HCT116 (cell line): ENCODE results near the gene FERMT3. TPM values are rescaled to one million over a fixed set of nuclear protein-coding genes. Genes with fewer than 3 reads are reported as not detected.

Experiments
- ATAC-seq: fragments of 200-7000 bp; cut with Tn5 transposase; 2 replicates; pipeline ENCODE4 v1.9.1; 2020; ENCODE audit warnings: mild to moderate bottlenecking, moderate library complexity
- BruUV-seq: library from RNA; stranded (reverse); fragments of 400-500 nt; replicated peaks from 2 replicates; lab custom pipeline; 2021; lab: Mats Ljungman, UMichigan
- CTCF ChIA-PET: fragments of 300-600 bp; sonication (Branson Sonifier 250); formaldehyde crosslinking; loops from one replicate; lab custom pipeline; 2021; ENCODE audit warnings: antibody characterized with exemption; lab: Charles Lee
- POLR2A ChIA-PET: fragments of 300-600, 350-600 bp; sonication (Branson Sonifier 250); formaldehyde crosslinking; loops from one replicate; lab custom pipeline; 2021; ENCODE audit warnings: antibody characterized with exemption; lab: Charles Lee
- RAD21 ChIA-PET, 2 experiments: fragments of 300-600 bp; sonication (Branson Sonifier 250); formaldehyde crosslinking; loops; one replicate each; lab custom pipeline; 2023; ENCODE audit warnings: low total read pairs in 2 of 2; ENCODE audit not compliant: uncharacterized antibody in 2 of 2, unreplicated experiment in 2 of 2, low non-redundant PET in 1 of 2; lab: Charles Lee
- DNase-seq: peaks from one replicate; pipeline ENCODE4 v3.0.0-alpha.2; 2010; ENCODE audit warnings: low read depth, low spot score
- H2AFZ ChIP-seq: fragments of 200-600 bp; shearing (Covaris generic), sonication (generic); 2 replicates; pipeline ENCODE4 v1.6.1; 2017; ENCODE audit warnings: low read depth, mixed run types, mixed read lengths, antibody characterized with exemption, low read length; ENCODE audit not compliant: poor library complexity, severe bottlenecking
- H3K27ac ChIP-seq: 2 replicates; pipeline ENCODE4 v1.5.1; 2012; ENCODE audit warnings: low read depth, low read length
- H3K27me3 ChIP-seq: fragments of 200-600 bp; sonication (generic); 2 replicates; pipeline ENCODE4 v1.6.1; 2016; ENCODE audit warnings: mixed run types, low read length, mixed read lengths; ENCODE audit not compliant: insufficient read depth
- H3K36me3 ChIP-seq, 2 experiments: fragments of 200-500 bp in 1 of 2; fragments of 200-600 bp in 1 of 2; sonication (Bioruptor generic) in 1 of 2; sonication (generic) in 1 of 2; 2 replicates each; pipeline versions ENCODE4 v1.5.1 to v1.6.1; 2014 to 2016; ENCODE audit warnings: low read length in 2 of 2, inconsistent platforms in 1 of 2, mixed read lengths in 1 of 2, mixed run types in 1 of 2; ENCODE audit not compliant: insufficient read depth in 2 of 2, control insufficient read depth in 1 of 2
- H3K4me1 ChIP-seq, 2 experiments: fragments of 200-600 bp in 1 of 2; sonication (generic) in 1 of 2; 2 replicates each; pipeline versions ENCODE4 v1.5.1 to v1.6.1; 2012 to 2017; ENCODE audit warnings: low read length in 2 of 2, inconsistent platforms in 1 of 2, mild to moderate bottlenecking in 1 of 2, mixed read lengths in 1 of 2, mixed run types in 1 of 2, moderate library complexity in 1 of 2; ENCODE audit not compliant: insufficient read depth in 2 of 2, control insufficient read depth in 1 of 2
- H3K4me2 ChIP-seq: fragments of 200-600 bp; sonication (generic); 2 replicates; pipeline ENCODE4 v1.6.1; 2017; ENCODE audit warnings: mixed run types, low read length, mixed read lengths
- H3K4me3 ChIP-seq, 2 experiments: fragments of 200-600 bp in 1 of 2; sonication (generic) in 1 of 2; replicated peaks in 1 of 2; 2 replicates each; pipeline ENCODE4 v1.5.1; 2011 to 2016; ENCODE audit warnings: low read length in 2 of 2, control low read depth in 1 of 2, low read depth in 1 of 2, mild to moderate bottlenecking in 1 of 2, mixed read lengths in 1 of 2, mixed run types in 1 of 2
- H3K79me2 ChIP-seq: fragments of 200-600 bp; sonication (generic); 2 replicates; pipeline ENCODE4 v1.6.1; 2017; ENCODE audit warnings: mild to moderate bottlenecking, mixed run types, low read length, moderate library complexity, mixed read lengths; ENCODE audit not compliant: insufficient read depth
- H3K9ac ChIP-seq: fragments of 200-600 bp; sonication (generic); 2 replicates; pipeline ENCODE4 v1.6.1; 2016; ENCODE audit warnings: low read length, mixed read lengths
- H3K9me2 ChIP-seq: fragments of 200-600 bp; sonication (generic), shearing (Covaris generic); 2 replicates; pipeline ENCODE4 v1.6.1; 2017; ENCODE audit warnings: mixed run types, mild to moderate bottlenecking, moderate library complexity; ENCODE audit not compliant: insufficient read depth
- H3K9me3 ChIP-seq, 2 experiments: fragments of 200-500 bp in 1 of 2; fragments of 200-600 bp in 1 of 2; sonication (Bioruptor generic) in 1 of 2; sonication (generic) in 1 of 2; 2 replicates each; pipeline ENCODE4 v1.6.1; 2014 to 2017; ENCODE audit warnings: low read length in 2 of 2, mixed read lengths in 2 of 2, inconsistent platforms in 1 of 2, low read depth in 1 of 2, mild to moderate bottlenecking in 1 of 2, mixed run types in 1 of 2, moderate library complexity in 1 of 2; ENCODE audit not compliant: control insufficient read depth in 1 of 2, insufficient read depth in 1 of 2
- H4K20me1 ChIP-seq: fragments of 200-600 bp; sonication (generic), shearing (Covaris generic); 2 replicates; pipeline ENCODE4 v1.6.1; 2017; ENCODE audit warnings: mixed run types, mild to moderate bottlenecking, moderate library complexity; ENCODE audit not compliant: insufficient read depth
- ATF3 ChIP-seq: IDR thresholded peaks from 2 replicates; pipeline ENCODE4 v1.6.1; 2012
- CBX3 ChIP-seq: IDR thresholded peaks from 2 replicates; pipeline ENCODE4 v1.6.1; 2012; ENCODE audit warnings: low read depth
- CEBPB ChIP-seq: IDR thresholded peaks from 2 replicates; pipeline ENCODE4 v1.6.1; 2012; ENCODE audit warnings: low read depth
- EGR1 ChIP-seq: IDR thresholded peaks from 2 replicates; pipeline ENCODE4 v1.6.1; 2012; ENCODE audit warnings: low read depth
- ELF1 ChIP-seq: IDR thresholded peaks from 2 replicates; pipeline ENCODE4 v1.6.1; 2012; ENCODE audit warnings: low read depth, borderline replicate concordance
- EZH2phosphoT487 ChIP-seq: fragments of 200-600 bp; IDR thresholded peaks from 2 replicates; pipeline ENCODE4 v1.6.1; 2018; ENCODE audit warnings: antibody characterized with exemption, borderline replicate concordance
- JUND ChIP-seq: IDR thresholded peaks from 2 replicates; pipeline ENCODE4 v1.6.1; 2012
- MAX ChIP-seq: IDR thresholded peaks from 2 replicates; pipeline ENCODE4 v1.6.1; 2012
- POLR2A ChIP-seq: IDR thresholded peaks from 2 replicates; pipeline ENCODE4 v1.7.0; 2011; ENCODE audit warnings: borderline replicate concordance; ENCODE audit not compliant: insufficient read depth, insufficient read length; ENCODE audit errors: extremely low read depth
- RAD21 ChIP-seq: IDR thresholded peaks from 2 replicates; pipeline ENCODE4 v1.6.1; 2012; ENCODE audit warnings: low read depth, mild to moderate bottlenecking
- SIN3A ChIP-seq: IDR thresholded peaks from 2 replicates; pipeline ENCODE4 v1.6.1; 2012; ENCODE audit warnings: low read depth
- SP1 ChIP-seq: IDR thresholded peaks from 2 replicates; pipeline ENCODE4 v1.6.1; 2012; ENCODE audit warnings: low read depth
- SRF ChIP-seq: IDR thresholded peaks from 2 replicates; pipeline ENCODE4 v1.6.1; 2012; ENCODE audit warnings: low read depth
- TCF7L2 ChIP-seq: IDR thresholded peaks from 2 replicates; pipeline ENCODE4 v1.7.0; 2011; ENCODE audit warnings: borderline replicate concordance, inconsistent platforms; ENCODE audit not compliant: insufficient read depth, insufficient read length; ENCODE audit errors: extremely low read depth
- YY1 ChIP-seq: IDR thresholded peaks from 2 replicates; pipeline ENCODE4 v1.6.1; 2011; ENCODE audit warnings: low read length, low read depth, moderate library complexity, mild to moderate bottlenecking; ENCODE audit not compliant: insufficient replicate concordance; ENCODE audit errors: extremely low read depth
- ZFX ChIP-seq: fragments of 450-650 bp; IDR thresholded peaks from 2 replicates; pipeline ENCODE4 v1.6.1; 2017
- ZNF274 ChIP-seq: fragments of 200-500 bp; sonication (Bioruptor generic); IDR thresholded peaks from 2 replicates; pipeline ENCODE4 v1.6.1; 2014; ENCODE audit warnings: mild to moderate bottlenecking, low read depth, low read length, inconsistent platforms
- intact Hi-C: fragments of 100-400 bp; cut with micrococcal nuclease; formaldehyde crosslinking; loops from 2 replicates; pipeline ENCODE4 v1.10.0; 2022
- total RNA-seq: library from RNA; stranded (reverse); gene quantifications from one replicate; pipeline ENCODE4 v1.2.1, GENCODE V29; 2021; ENCODE audit not compliant: unreplicated experiment
- TF ChIP-seq, protein P1 (sequence below): IDR thresholded peaks from 2 replicates; pipeline ENCODE4 v1.6.1; 2012; ENCODE audit warnings: low read depth
- TF ChIP-seq, protein P2 (sequence below): IDR thresholded peaks from 2 replicates; pipeline ENCODE4 v1.6.1; 2011; ENCODE audit warnings: mild to moderate bottlenecking, low read length, moderate library complexity; ENCODE audit not compliant: insufficient replicate concordance; ENCODE audit errors: extremely low read depth
- TF ChIP-seq, protein P3 (sequence below), 3 experiments: fragments of 200-600 bp in 1 of 3; sonication (generic) in 1 of 3; IDR thresholded peaks in 2 of 3; conservative IDR thresholded peaks in 1 of 3; 2 replicates each; pipeline ENCODE4 v1.5.1; 2012 to 2017; ENCODE audit warnings: low read depth in 2 of 3, low read length in 2 of 3, antibody characterized with exemption in 1 of 3, borderline replicate concordance in 1 of 3, control low read depth in 1 of 3, mild to moderate bottlenecking in 1 of 3, mixed read lengths in 1 of 3, mixed run types in 1 of 3, moderate library complexity in 1 of 3; ENCODE audit not compliant: insufficient read depth in 1 of 3

The FERMT3 gene
- total RNA-seq, 1 experiment from 2014 or later, result 4.3 TPM

- no peak overlapping the region for H3K4me3 ChIP-seq
- H2AFZ ChIP-seq, result no peak overlapping the region
- ATAC-seq (no peak), DNase-seq (no peak)
- TF ChIP-seq SIN3A (no peak), ELF1 (no peak), CBX3 (no peak), SRF (no peak), CEBPB (no peak), SP1 (no peak), ATF3 (no peak), EZH2phosphoT487 (no peak), TCF7L2 (no peak), EGR1 (no peak), ZNF274 (no peak), ZFX (no peak), JUND (no peak), MAX (no peak), YY1 (no peak), RAD21 (no peak), POLR2A (no peak)
- TF ChIP-seq, protein P1, sequence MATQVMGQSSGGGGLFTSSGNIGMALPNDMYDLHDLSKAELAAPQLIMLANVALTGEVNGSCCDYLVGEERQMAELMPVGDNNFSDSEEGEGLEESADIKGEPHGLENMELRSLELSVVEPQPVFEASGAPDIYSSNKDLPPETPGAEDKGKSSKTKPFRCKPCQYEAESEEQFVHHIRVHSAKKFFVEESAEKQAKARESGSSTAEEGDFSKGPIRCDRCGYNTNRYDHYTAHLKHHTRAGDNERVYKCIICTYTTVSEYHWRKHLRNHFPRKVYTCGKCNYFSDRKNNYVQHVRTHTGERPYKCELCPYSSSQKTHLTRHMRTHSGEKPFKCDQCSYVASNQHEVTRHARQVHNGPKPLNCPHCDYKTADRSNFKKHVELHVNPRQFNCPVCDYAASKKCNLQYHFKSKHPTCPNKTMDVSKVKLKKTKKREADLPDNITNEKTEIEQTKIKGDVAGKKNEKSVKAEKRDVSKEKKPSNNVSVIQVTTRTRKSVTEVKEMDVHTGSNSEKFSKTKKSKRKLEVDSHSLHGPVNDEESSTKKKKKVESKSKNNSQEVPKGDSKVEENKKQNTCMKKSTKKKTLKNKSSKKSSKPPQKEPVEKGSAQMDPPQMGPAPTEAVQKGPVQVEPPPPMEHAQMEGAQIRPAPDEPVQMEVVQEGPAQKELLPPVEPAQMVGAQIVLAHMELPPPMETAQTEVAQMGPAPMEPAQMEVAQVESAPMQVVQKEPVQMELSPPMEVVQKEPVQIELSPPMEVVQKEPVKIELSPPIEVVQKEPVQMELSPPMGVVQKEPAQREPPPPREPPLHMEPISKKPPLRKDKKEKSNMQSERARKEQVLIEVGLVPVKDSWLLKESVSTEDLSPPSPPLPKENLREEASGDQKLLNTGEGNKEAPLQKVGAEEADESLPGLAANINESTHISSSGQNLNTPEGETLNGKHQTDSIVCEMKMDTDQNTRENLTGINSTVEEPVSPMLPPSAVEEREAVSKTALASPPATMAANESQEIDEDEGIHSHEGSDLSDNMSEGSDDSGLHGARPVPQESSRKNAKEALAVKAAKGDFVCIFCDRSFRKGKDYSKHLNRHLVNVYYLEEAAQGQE, result no peak
- TF ChIP-seq, protein P2, sequence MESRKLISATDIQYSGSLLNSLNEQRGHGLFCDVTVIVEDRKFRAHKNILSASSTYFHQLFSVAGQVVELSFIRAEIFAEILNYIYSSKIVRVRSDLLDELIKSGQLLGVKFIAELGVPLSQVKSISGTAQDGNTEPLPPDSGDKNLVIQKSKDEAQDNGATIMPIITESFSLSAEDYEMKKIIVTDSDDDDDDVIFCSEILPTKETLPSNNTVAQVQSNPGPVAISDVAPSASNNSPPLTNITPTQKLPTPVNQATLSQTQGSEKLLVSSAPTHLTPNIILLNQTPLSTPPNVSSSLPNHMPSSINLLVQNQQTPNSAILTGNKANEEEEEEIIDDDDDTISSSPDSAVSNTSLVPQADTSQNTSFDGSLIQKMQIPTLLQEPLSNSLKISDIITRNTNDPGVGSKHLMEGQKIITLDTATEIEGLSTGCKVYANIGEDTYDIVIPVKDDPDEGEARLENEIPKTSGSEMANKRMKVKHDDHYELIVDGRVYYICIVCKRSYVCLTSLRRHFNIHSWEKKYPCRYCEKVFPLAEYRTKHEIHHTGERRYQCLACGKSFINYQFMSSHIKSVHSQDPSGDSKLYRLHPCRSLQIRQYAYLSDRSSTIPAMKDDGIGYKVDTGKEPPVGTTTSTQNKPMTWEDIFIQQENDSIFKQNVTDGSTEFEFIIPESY, result no peak
- TF ChIP-seq, protein P3, sequence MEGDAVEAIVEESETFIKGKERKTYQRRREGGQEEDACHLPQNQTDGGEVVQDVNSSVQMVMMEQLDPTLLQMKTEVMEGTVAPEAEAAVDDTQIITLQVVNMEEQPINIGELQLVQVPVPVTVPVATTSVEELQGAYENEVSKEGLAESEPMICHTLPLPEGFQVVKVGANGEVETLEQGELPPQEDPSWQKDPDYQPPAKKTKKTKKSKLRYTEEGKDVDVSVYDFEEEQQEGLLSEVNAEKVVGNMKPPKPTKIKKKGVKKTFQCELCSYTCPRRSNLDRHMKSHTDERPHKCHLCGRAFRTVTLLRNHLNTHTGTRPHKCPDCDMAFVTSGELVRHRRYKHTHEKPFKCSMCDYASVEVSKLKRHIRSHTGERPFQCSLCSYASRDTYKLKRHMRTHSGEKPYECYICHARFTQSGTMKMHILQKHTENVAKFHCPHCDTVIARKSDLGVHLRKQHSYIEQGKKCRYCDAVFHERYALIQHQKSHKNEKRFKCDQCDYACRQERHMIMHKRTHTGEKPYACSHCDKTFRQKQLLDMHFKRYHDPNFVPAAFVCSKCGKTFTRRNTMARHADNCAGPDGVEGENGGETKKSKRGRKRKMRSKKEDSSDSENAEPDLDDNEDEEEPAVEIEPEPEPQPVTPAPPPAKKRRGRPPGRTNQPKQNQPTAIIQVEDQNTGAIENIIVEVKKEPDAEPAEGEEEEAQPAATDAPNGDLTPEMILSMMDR (IDR thresholded peaks at IDR 0.05 in 2 of 3, conservative IDR thresholded peaks at IDR 0.05 in 1 of 3; ENCODE audit: borderline replicate concordance in 1 of 3, insufficient read depth in 1 of 3, low read depth in 2 of 3, low read length in 2 of 3), result no peak
- H3K9me2 ChIP-seq, result no peaks in the 10 kb centered on the region
- peaks cover 15 to 46% of the 10 kb centered on the region in 2 experiments; a peak in 3 of 4 replicates for H3K36me3 ChIP-seq
- H3K79me2 ChIP-seq, result peaks cover 2% of the 10 kb centered on the region; the same call in 1 of the 2 replicates
- no peak overlapping the region for H3K27ac ChIP-seq
- peaks cover 13 to 14% of the 10 kb centered on the region in 2 experiments; a peak in 3 of 4 replicates for H3K4me1 ChIP-seq
- BruUV-seq, result no TSS peak
- no peaks in the 10 kb centered on the region for H3K9me3 ChIP-seq
- ChIA-PET CTCF (interaction anchor here (1.4 kb wide), 1 partner anchor 14 kb away, joined by 4 read pairs; no protein-coding TSS in a partner anchor), RAD21 (no interaction called here), POLR2A (no interaction called here)
- intact Hi-C loops, result no loop called here
- no peak overlapping the region for H3K4me2 ChIP-seq
- H4K20me1 ChIP-seq, result no peaks in the 10 kb centered on the region
- H3K27me3 ChIP-seq, result no peaks in the 10 kb centered on the region
- no peak overlapping the region for H3K9ac ChIP-seq
Observed at GRCh38 chr11:64263947-64264317, 57.4 kb downstream of the FERMT3 start.
